Stimulated activated CD4-positive, alpha-beta T cell treated with anti-CD3 and anti-CD28 coated beads, Interleukin-4, amount 100 ng/mL, for 4 hours (primary cell): Measurements from ENCODE around the gene MRPS34.

ENCODE experiments used
- DNase-seq, 2 experiments: peaks; one replicate each; pipeline ENCODE4 v3.0.0-alpha.2; 2020

The MRPS34 gene

DNA sequence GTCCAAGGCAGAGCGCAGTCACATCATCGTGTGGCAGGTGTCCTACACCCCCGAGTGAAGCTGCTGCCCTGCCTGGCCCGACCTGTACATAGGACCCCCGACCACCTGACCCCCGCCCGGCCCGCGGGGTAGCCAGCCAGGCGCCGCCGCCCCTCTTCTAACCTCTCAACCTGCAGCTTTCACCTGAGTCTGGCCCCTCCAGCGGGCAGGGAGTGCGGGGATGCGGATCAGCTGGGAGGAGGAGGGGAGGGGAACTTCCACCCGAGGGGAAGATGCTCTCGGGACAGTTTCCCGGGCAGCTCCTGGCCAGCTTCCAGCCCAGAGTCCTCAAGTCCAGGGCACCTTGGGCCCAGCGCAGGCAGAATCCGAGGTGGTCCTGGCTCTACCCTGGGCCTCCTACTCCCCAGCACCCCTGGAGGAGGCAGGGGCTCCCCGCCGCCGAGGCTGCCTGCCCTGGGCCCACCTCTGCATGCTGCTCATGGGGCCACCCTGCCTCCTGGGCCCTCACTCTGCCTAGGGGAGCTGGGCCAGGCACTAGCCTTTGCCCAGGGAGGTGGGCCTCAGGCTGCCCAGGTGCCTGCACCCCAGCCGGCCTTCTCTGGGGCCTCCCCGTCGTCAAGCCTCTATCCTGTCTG is 4.0 kb downstream of the MRPS34 start:
- no peak for DNase-seq

- DNase-seq, result no peak
These were observed 4.7 kb downstream of the MRPS34 start for GRCh38 chr16:1768061-1768766.

DNA sequence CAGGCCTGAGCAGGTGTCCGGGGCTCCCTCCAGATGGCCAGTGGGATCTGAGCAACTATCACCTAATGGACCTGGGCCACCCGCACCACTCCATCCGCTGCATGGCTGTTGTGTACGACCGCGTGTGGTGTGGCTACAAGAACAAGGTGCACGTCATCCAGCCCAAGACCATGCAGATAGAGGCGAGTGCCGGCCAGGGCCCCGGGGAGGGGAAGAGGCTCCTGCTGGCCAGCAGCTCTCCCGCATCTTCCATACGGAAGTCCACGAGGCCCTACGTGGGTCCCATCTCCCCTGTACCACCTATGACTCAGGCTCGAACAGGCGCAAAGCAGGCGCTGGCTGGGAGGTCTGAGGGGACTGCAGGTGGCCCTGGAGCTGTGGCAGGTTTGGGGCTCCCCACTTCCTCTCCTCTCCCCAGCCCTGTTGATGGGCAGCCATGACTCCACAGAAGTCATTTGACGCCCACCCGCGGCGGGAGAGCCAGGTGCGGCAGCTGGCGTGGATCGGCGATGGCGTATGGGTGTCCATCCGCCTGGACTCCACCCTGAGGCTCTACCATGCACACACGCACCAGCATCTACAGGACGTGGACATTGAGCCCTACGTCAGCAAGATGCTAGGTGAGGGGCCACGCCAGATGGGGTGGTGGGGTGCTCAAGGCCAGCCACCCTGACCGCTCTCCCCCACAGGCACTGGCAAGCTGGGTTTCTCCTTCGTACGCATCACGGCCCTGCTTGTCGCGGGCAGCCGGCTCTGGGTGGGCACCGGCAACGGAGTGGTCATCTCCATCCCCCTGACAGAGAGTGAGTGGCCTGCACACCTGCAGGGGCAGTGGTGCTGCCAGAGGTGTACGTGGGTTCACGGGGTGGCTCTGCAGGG is 5.6 kb downstream of the MRPS34 start:
- no peak for DNase-seq

- DNase-seq, result no peak
These were observed 6.2 kb downstream of the MRPS34 start for GRCh38 chr16:1766701-1767100.

DNA sequence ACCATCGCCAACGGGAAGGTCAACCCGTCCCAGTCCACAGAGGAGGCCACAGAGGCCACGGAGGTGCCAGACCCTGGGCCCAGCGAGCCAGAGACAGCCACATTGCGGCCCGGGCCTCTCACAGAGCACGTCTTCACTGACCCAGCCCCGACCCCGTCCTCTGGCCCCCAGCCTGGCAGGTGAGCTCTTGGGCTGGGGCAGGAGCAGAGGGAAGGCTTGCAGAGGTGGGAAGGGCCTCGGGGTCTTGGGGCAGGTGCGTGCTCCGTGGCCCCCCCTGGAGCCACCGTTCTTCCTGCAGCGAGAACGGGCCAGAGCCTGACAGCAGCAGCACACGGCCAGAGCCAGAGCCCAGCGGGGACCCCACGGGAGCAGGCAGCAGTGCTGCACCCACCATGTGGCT is 6.7 kb downstream of the MRPS34 start:
- no peak for DNase-seq

- DNase-seq, result no peak
These were observed 7.1 kb downstream of the MRPS34 start for GRCh38 chr16:1765826-1766225.

DNA sequence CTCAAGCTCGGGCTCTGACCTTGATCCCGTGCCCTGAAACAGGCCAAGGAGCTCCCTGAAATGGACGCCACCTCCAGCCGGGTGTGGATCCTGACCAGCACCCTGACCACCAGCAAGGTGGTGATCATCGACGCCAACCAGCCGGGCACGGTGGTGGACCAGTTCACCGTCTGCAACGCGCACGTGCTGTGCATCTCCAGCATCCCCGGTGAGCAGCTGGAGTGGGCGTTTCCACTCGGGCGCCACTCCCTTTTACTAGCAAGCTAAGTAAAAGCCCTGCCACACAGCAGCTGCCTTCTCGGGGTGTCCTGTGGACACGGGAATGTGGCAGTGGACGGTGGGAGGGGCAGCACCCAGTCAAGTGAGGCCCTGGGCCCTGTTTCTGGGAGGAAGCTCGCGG is 8.0 kb downstream of the MRPS34 start:
- no peak for DNase-seq

- no peak for DNase-seq
These were observed 9.1 kb downstream of the MRPS34 start for GRCh38 chr16:1763521-1764511.

- DNase-seq, result no peak
These were observed 9.9 kb downstream of the MRPS34 start for GRCh38 chr16:1762879-1763520.

- DNase-seq, result no peak
These were observed 10.6 kb downstream of the MRPS34 start for GRCh38 chr16:1762196-1762878.

GRCh38 chr16:1761751-1762150 is 11.2 kb downstream of the MRPS34 start:
- DNase-seq, result no peak

DNA sequence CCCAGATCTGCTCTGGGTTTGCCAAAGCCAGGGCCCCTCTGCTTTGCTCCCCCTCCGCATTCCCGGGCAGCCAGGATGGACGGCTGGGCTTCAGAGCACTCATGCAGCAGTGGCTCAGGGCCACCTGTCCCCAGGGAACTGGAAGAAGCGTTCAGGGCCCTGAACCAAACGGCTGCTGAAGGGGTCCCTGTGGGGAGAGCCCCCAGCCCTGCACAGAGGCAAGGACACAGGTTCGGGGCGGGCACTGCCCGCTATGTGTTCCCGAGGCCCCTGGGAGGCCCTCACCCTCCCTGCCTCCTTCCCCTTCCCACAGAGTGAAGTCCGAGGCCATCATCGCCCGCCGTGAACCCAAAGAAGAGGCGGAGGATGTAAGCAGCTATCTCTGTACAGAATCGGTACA is 12.0 kb downstream of the MRPS34 start:
- DNase-seq, result no peak

DNA sequence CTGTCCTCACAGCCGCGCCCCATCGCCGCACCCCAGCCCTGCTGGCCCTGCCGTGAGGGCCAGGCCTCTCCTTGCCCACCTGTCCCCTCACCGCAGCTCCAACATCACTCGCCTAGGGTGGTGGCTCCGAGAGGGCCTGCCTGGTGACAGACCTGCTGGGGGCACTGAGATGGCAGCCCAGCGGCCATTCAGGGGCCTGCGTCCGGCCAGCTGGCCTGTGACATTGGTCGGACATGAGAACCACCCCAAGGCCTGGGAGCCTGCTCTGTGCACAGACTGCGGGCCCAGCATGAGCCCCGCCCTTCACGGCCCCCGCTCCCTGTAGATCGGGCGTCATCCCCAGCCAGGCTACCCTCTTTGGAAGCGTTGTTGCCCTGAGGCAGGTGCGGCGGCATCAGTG is 13.4 kb downstream of the MRPS34 start:
- DNase-seq, result no peak

- DNase-seq, result no peak
These were observed 14.0 kb downstream of the MRPS34 start for GRCh38 chr16:1758923-1759322.

GRCh38 chr16:1757714-1758461 is 15.0 kb downstream of the MRPS34 start:
- DNase-seq, result no peak

- DNase-seq, result no peak
These were observed 18.7 kb downstream of the MRPS34 start for GRCh38 chr16:1754204-1754603.

DNA sequence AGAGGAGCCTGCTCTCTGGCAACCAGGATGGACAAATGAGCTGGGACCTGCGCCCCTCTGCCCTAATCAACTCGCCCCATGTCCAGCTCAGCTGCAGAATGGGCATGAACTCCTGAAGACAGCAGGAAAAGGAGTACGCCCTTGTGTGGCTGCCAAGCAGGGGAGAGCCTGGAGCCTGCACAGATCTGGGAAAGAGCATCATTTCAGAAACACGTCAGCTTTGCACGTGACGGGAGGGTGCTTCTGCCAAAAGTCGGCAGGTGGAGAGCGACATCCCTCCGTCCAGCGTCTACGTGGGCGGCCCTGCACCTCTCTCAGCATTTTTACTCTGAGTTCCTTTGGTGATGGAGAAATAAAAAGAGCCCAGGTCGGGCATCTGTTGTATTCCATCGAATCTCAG is 20.1 kb downstream of the MRPS34 start:
- no peak for DNase-seq

- no peak for DNase-seq
These were observed 21.0 kb downstream of the MRPS34 start for GRCh38 chr16:1751946-1752345.

DNA sequence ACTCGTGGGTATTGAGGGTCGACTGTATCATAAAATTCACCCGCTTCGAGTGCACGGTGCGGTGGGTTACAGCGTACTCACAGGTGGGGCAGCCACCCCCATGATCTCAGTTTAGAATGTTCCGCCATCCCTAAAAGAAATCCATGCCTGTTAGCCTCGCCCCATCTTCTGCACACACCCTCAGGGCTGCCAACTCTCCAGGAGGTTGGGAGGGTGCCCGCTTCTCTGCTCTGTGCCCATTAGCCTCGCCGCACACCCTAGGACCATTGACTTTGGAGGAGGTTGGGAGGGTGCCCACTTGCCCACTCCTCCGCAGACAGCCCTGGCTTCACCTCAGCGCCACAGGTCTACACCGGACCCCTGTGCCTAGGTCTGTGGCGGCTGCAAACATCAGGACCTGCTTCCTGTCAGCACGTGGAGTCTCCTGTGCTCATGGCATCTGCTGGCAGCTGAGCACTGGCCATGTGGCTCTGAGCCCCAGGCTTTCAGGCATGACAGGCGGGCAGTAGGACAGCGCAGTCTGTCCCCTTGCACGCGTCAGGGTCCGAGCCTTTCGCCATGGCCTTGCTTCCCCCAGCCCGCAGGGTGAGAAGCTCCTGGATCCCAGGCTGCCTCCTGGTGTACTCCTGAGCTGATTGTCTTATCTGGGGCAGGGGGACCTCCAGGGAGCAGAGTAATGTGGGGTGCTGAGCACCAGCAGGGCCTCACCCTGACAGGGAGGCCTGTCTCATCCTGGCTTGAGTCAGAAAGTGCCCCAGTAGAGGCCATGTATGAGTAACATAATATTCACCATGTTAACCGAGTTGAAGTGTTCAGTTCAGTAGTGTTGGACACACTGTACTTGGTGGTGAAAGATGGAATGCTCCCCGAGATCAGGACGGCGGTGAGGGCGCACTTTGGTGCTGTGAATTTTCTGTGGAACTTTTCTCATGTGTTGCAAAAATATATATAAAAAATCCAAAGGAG is 23.5 kb downstream of the MRPS34 start:
- DNase-seq, result no peak
